Measurements from ENCODE around the gene CCL4.
"Not testable (repeated sequence)": the region's sequence is repeated elsewhere in the genome, so short reads cannot be mapped to it uniquely, and the experiment has no call there.

CCL4 gene

DNA sequence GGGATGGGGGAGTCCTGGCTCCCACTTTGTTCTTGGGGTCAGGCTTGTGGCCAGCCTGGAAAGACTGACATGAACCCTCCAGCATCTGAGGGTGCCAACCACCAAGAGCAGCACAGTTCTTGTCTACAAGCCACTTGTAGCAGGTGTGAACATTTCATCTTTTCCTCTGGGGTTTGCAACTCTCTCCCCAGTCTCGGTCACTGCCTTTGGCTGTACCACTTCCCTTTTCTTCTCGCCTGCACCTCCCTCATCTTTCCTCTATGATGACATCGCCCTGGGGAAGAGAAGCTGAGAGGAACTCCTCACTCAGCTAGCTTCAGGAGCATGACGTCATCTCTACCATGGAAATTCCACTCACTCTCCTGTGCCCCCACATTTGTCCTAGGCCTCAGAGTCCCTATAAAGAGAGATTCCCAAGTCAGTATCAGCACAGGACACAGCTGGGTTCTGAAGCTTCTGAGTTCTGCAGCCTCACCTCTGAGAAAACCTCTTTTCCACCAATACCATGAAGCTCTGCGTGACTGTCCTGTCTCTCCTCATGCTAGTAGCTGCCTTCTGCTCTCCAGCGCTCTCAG, at the start of gene CCL4:
Gene CCL4, plus strand, starts transcription at position 427 of the 575 bp plus-strand sequence. Its CDS starts 79 bp downstream, at position 506.
- not testable (repeated sequence) for FAIRE-seq

- FAIRE-seq, result no peak
These were observed 48.5 kb upstream of the CCL4 start for GRCh38 chr17:36055171-36055570.

DNA sequence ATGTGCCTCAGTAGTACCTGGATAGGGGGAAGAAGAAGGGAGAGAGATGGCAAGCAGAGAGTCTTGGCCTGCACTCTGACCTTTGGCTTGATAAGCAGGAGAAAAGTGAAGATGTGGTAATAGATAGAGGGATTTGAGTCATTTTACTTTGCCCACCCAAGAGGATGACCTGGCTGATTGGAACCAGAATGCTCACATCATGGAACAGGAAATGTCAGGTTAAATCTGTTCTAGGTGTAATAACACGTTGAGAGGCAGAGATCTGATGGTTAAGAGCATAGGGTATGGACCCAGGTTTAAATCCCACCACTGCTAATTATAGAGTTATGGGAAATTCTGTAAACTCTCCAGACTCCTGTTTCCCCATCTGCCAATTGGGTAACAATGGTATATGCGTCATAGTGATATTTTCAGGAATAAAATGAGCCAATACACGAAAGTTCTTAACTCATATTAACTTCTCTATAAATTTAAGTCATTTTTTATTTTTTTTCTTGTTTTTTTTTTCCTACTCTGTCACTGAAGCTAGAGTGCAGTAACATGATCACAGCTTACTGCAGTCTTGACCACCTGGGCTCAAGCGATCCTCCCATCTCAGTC, 47.6 kb upstream of the CCL4 start:
- no peak for FAIRE-seq

DNA sequence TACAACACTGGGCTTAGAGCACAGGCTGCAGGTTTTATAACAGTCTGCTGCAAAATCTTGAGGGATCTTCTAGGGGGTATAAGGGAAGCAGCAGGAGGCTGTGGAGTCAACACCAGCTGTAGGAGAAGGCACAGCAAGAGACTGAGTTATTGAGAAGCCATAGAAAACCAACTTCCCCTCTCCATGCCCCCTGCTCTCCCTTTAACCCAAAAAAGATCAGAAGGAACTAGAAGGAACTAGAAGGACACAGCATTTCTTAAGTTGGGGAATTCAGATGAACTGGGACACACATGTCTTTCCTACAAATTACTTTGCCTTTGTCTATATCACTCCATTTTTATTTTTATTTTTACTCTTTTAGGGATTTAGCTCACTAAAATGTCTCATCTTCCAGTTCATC, 45.7 kb upstream of the CCL4 start:
- no peak for FAIRE-seq

DNA sequence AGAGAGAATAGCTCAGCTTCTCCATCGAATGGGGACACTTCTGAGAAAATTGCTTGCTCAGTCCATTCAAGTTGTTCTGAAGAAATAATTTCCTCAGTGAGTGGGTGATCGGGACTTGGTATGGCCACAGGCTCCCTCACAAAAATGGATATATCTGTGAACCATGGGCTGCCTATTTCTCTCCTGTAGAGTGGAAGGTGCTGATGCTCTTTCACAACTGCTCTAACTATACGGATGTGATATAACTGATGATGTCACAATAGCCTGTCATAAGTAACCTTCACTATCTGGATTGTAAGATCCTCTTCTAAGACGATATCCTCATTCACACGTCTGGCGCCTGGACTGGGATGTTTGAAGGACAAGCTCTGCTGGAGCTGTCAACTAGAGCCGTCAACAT, 44.2 kb upstream of the CCL4 start:
- no peak for FAIRE-seq

DNA sequence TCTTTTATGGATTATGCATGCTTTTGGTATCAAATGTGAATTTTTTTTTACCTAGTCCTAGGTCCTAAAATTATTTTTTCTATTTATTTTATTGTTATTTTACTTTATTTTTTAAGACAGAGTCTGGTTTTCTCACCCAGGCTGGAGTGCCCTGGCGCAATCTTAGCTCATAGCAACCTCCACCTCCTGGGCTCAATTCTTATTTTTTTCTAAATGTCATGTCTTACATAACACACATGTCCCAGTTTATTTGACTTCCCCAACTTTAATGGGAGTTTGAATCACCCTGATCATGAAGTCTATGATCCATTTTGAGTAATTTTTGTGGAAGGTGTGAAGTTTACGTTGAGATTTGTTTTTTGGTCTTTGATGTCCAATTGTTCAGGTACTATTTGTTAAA, 42.8 kb upstream of the CCL4 start:
- no peak for FAIRE-seq

GRCh38 chr17:36063786-36064541, 39.7 kb upstream of the CCL4 start, which contains the start of gene CCL18:
Gene CCL18 (plus strand): TSS chr17:36064272. CDS start chr17:36064343, 71 bp downstream.
- FAIRE-seq, result no peak

- no peak for FAIRE-seq
These were observed 37.2 kb upstream of the CCL4 start for GRCh38 chr17:36066365-36066985.

DNA sequence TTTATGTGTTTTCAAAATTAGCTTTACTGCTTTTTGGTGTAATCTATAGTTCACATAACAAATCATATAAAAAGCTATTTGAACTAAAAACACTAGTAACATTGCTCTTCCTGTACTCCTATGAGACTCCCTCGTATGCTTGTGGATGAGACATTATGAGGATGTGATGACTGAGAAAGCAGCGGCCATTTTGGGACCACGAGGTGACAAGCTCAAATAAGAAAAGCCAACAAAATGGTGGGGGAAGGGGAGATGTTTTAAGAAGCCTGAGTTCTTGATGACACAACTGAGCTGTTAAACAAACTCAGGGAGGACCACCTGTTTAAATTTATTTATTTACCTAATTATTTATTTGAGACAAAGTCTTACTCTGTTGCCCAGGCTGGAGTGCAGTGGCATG, 35.1 kb upstream of the CCL4 start:
- FAIRE-seq, result no peak

GRCh38 chr17:36069136-36069535, 34.5 kb upstream of the CCL4 start:
- no peak for FAIRE-seq

- FAIRE-seq, result no peak
These were observed 33.2 kb upstream of the CCL4 start for GRCh38 chr17:36070427-36070826.

- FAIRE-seq, result no peak
These were observed 31.9 kb upstream of the CCL4 start for GRCh38 chr17:36071751-36072150.

DNA sequence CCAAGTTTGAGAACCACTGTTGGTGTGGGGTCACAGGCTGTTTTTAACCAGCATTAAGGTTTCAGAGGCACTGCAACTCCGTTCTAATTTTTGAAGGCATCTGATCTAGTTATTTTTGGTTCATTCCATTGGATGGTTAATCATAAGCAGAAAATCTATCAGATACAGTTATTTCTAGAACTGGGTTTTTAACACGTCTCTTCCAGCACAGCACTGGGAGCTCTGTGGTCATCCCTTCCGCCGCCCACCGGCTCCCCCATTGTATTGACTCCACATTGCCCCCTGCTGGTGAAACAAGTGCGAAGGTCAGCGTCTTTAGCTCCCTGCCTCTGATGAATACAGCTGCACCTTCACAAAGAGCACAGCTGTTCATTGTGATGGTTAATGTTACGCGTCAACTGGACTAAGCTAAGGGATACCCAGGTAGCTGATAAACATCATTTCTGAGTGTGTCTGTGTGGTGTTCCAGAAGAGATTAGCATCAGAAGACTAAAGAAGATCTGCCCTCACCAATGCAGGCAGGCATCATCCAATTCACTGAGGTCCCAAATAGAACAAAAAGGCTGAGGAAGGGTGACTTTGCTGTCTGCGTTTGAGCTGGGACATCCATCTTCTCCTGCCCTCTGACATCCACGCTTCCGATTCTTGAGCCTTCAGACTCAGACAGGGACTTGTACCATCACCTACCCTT, 31.1 kb upstream of the CCL4 start:
- no peak for FAIRE-seq

DNA sequence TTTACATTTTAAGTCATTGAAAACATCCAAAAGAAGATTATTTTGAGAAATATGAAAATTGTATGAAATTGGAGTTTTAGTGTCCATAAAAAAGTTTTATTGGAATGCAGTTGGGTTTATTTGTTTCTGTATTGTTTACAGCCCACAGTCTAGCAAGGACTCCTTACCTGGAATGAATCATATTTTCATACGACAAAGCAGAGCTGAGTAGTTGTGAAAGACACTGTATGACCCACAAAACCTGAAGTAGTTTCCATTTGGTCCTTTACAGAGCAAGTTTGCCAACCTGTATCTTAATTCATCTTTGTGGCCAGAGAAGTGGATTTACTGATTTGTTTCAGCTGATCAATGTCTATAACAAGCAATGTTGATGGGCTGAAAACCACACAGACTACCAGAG, 29.3 kb upstream of the CCL4 start:
- FAIRE-seq, result no peak

DNA sequence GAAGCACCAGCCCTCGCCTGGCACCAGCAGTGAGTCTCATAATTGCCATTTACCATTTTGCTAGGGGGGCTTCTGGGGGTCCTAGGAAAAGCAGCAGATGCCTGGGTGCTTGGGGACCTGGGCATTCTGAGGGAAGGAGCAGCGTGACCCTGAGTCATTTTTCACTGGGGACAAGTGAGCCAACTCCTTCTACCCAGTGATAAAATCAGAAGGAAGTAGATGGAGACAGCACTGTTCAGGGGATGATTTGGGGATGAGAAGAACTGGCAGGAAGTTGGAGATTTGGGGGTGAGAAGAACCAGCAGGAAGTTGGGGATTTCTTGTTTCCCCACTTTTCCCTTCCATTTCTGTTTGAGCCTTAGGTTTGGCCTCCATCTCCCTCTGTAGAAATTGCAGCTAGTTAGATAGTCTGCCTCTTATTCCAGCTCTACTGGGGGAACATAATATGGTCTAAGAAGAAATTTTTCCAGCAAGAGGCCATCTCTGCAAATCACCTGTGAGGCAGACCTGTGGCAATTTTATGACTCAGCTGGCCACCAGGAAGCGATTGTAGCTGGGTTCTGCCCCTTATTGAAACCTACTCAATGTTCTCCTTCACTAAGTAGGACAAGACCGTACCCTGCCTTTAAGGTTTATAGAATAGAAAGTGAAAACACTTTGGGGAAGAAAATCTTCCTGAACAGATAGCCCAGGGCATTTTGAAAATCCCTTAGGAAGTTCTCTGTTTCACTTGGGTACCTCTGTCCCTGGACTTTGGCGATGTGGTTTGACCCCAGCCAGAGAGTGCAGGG, 21.8 kb upstream of the CCL4 start:
- FAIRE-seq, result not testable (repeated sequence)

DNA sequence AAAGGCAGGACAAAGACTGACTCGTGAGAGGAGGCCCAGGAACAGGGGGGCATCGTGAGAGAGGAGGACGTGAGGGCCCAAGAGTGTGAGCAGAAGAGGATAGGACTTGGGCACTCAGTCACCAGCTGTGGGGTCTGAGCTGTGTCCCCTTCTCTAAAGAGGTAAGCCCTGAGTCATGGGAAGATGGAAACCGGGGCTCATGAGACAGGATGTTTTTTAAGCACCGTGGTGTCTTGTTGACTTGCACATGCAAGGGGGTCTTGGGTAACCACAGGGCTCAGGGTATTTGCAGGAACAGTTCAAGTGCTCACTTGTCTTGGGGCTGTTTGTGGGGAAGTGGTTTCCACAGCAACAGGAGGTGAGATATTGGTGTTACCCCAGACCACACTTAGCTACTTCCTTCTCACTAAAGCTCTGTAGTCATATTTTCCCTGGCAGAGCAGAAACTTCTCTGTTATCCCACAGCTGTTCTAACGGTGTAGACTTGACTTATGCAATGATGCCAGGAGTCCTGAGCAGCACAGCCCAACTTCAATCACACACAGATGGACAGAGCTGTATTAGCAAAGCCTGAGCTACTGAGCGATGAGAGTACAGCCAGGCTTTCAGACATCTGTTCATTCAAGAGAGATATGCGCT, 21.0 kb upstream of the CCL4 start:
- not testable (repeated sequence) for FAIRE-seq

DNA sequence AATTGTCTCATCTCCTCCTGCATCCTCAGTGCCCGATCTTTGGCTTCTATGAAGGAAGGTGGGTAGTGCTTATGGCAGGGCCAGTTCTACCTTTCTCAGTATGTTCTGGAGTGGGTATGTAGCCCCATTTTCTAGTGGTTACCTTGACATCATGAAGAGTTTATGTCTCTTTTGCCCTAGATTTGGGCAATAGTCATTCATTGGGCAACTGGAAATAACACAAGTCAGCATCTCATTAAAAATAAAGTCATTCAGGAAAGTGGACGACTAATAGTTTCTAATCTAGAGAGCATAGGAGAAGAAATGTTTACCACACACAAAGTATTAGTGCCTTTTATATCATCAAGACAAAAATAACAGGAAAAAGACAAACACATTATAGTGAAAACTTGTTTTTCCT, 19.9 kb upstream of the CCL4 start:
- FAIRE-seq, result not testable (repeated sequence)

DNA sequence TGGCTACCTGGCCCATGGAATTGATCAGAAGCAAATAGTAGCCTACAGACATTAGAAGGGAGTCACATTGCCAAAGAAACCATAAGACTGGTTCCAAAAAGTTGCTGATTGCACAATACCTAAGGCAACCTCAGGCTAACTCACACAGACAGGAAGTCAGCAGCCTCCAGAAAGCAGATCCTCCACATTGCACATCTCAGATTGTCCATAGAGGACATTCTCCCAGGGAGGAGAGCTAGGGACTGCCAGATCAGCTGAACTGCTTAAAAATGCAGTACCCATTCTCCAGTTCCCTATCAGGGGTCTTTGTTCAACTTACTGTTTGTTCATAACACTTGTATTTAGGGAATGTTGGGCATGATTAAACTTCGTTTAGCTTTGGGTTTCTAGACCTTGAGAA, 17.9 kb upstream of the CCL4 start:
- no peak for FAIRE-seq

- no peak for FAIRE-seq
These were observed 16.8 kb upstream of the CCL4 start for GRCh38 chr17:36086791-36087190.

DNA sequence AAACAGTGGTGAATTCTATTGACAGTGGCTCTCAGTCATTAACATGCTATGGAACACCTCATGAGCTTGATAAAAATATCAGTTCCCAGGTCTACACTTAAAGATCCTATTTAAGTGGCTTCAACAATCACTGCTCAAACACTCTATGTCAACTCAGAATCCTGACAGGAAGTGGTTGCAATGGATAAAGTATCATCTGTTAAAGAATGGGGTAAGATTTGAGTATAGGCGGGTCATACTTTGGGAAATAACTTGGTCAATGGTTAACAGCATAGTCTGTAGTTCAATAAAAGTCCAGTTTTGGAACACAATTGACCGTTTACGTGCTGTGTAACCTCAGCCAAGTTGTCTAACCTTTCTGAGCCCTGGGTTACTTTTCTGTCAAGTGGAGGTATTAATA, 16.2 kb upstream of the CCL4 start:
- not testable (repeated sequence) for FAIRE-seq

DNA sequence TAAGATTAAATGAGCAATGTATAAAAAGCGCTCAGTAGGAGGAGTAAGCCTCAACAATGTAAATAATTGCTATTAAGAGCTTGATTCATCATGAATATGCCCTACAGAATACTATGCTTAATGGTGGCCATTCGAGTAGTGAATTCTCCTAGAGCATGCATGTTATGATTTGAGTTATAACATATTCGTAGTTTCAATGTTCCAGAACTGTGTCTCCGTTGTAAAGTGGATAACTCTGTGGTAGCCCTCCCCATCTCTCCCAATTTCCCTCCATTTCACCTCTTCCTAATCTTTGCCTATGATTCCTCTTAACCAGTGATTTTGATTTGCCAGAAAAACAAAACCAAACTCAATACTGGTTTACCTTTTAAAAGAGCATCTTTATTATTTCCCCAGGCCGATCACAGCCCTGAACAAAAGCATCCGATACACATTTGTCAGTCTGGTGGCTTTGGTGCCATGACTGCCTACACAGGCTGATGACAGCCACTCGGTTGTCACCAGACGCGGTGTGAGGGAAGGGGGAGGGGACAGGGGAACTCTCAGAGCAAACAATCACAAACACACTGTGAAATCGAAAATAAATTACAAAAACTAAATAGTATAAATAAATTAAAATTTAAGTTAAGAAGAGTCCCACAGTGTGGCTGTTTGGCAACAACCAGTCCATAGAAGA, 15.6 kb upstream of the CCL4 start:
- not testable (repeated sequence) for FAIRE-seq

Data from G401.6 (cell line).